Activated CD4-positive, CD25-positive, alpha-beta regulatory T cell treated with anti-CD3 and anti-CD28 coated beads, Interleukin-2, amount 50 U/mL, for 16 hours (primary cell): ENCODE measurements around the gene FOXP1.

Experiments
- DNase-seq: peaks from one replicate; pipeline ENCODE4 v3.0.0-alpha.2; 2020; ENCODE audit warnings: low read depth, low spot score

FOXP1 gene

GRCh38 chr3:71432044-71432975 is 151.2 kb downstream of the FOXP1 start:
- DNase-seq: no peak

- no peak for DNase-seq
Measured at GRCh38 chr3:71430941-71431552, 152.5 kb downstream of the FOXP1 start.

DNA sequence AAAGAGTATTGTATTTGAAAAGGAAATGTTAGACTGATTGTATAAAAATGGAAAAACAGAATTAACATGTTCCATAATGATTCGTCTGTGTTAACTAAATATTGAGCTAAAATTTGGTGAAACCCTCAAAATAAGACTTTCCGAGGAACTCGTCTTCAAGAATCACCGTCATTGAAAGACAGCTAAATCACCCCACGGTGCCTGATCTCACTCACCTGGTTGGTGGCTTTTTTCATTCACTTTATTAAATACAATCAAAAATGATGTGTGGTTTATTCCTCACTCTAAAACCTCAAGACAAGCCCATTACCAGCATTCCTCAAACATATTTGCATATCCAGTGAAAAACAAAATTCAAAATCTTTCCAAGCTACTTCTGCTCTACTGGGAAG is 153.9 kb downstream of the FOXP1 start:
- no peak for DNase-seq

- DNase-seq: no peak
Measured at GRCh38 chr3:71428841-71429596, 154.5 kb downstream of the FOXP1 start.

- no peak for DNase-seq
Measured at GRCh38 chr3:71425491-71426071, 157.9 kb downstream of the FOXP1 start.

DNA sequence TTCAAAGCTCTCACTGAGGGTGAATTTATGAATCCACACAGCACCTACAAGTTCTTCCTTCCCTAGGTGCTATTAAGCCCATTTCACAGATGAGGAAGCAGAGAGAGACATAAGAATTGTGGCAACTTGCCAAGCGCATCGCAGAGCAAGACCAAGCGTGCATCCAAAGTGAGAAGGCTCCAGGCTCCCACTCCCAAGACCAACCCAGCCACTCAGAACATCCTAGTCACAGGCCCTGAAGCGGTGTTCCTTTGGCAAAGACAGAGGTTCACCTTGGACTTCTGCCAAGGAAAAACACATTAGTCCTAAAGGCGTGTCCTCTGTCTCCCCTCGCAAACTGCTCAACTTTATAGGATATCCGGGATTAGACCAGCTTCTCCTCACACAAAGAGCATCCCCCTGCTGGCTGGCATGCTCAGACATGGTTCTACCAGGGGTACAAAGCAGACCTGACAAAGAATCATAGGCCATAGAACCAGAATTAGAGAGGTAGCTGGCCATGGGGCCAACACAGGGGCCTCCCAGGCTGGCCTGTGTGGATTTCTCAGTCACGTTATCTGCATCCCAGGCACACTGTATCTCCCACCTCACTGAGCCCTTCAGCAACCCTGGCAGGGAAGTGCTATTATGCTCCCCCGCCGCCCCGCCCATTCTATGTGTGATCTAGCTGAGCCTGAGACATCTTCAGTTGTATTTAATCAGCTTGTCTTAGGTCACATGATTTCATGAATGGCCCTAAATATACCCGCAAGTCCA is 160.2 kb downstream of the FOXP1 start:
- no peak for DNase-seq

GRCh38 chr3:71421820-71422566 is 161.5 kb downstream of the FOXP1 start:
- no peak for DNase-seq

- DNase-seq: no peak
Measured at GRCh38 chr3:71421475-71421819, 162.1 kb downstream of the FOXP1 start.

DNA sequence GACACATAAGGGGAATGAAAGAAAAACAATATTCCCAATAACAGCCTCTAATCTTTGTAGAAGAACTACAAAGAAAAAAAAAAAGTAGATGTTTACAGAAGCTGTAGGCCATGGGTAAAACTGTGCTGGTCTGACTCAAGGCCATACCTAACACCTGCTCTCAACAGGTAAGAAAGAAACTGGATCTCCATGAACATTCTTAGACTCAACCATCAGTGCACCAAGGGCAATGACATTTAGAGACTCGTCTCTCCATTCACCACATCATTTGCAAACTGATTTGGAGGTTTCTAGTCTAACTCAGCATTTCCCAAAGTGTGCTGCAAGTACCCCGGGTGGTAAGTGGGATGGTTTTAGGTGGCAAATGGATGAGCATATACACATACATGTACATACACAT is 164.2 kb downstream of the FOXP1 start:
- DNase-seq: no peak

DNA sequence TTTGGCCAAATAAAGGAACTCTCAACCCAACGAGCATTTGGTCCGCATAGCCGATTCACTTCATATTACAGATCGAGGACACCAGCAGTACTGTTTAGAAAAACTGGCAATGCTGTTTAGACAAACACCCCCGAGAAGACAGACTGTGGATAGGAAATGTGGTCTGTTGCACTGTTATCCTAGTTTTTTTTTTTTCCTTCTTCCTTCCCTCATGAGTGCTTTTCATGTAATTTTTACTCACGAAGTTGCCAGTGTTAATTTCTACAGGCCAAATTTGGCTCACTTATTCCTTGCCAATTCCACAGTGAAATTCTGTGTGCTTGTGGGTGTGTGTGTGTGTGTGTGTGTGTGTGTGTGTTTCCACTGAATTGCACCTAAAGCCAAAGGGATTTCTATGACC is 165.7 kb downstream of the FOXP1 start:
- no peak for DNase-seq

GRCh38 chr3:71416876-71417275 is 166.7 kb downstream of the FOXP1 start:
- no peak for DNase-seq

DNA sequence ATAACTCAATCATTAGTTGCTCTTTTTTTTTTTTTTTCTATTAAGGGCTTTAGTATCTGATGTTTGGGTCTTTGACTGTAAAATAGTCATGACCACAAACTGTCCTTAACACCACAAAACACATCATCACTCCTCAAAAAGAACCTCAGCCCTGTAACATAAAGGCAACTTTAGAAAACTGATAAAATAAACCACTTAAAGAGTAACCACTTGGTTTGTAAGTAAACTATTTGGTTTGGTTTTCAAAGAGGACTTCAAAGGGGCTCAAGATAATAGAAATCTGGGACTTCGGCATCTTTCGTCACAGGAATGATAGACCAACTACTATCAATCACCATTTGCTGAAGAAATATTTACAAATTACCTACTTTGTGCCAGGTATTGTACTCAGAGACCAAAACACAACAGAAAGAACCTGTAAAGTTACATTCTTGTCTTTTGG is 167.8 kb downstream of the FOXP1 start:
- DNase-seq: no peak

GRCh38 chr3:71414189-71414927 is 169.2 kb downstream of the FOXP1 start:
- no peak for DNase-seq

GRCh38 chr3:71413572-71413971 is 170.0 kb downstream of the FOXP1 start:
- no peak for DNase-seq

- DNase-seq: no peak
Measured at GRCh38 chr3:71409352-71409751, 174.2 kb downstream of the FOXP1 start.

DNA sequence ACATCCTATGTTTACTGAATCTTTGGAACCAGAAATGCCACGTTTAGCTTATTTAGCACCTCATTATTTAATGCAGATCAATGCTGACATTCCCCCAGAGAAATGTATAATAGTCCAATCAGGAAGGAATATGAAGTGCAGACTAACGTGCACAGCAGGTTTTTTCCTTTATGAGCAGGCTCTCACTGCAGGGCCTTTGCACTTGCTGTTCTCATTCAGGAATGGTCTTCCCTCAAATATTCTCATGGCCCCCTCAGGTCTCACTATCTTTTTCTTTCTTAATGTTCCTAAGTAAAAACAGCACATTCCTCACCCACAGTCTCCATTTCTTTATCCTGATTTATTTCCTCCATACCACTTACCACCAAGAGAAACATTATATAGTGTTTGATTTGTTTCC is 174.6 kb downstream of the FOXP1 start:
- DNase-seq: no peak

- DNase-seq: no peak
Measured at GRCh38 chr3:71407823-71408222, 175.7 kb downstream of the FOXP1 start.

DNA sequence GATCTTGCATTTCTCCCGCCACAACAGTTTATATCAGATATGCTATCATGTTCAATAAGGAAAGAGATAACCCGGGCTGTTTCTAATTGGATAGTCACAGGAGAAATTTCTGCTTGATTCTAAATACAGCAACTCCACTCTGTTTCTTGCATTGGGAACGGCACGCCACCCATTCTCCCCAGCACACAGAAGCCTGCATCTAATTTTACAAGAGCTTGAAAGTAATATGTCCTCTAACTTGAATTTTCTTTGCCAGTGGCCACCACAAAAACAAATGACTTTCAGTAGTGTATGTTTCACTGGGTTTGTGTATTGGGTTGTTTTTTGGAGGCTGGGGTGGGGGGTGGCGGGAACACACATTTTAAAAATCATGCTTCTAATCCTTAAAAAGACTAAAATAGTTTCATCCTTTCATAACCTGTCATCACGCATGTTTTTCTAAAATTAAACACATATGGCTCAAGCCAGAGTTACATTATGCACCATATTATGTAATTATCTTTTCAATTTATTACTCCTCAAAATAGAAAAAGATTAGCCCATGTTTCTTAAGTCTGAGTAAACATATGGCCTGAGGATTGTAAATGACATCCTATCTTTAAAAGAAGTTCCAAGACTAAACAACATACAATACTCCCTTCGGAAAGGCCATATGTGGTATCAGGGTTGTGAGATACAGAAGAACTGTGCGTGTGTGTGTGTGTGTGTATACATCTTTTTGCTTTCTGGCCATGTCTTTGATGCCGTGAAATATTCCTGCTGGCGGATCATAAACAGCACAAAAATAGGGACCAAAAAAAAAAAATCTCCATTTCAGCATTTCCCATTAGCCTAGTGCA is 176.3 kb downstream of the FOXP1 start:
- DNase-seq: no peak

DNA sequence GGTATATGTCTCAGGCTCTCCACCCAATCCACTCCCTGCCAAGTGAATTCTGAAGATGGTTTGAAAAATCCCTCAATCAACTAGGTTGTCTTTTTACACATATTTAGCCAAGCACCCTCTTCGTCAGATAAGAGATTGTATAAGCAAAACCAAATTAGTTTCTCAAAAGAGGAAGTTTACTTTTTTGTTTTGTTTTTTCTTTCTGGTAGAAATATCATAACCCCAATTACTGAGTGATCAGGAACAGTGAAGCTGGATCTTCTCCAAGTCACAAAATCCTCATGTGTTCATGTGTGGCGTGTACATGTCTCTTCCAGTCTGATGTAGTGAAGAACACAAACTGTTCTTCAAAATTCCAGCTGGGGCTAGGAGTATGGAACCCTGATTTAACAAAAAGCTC is 180.6 kb downstream of the FOXP1 start:
- no peak for DNase-seq
